Smooth muscle cell (in vitro differentiated cells): ENCODE data around the gene ATP1B3. TPM values are rescaled to one million over a fixed set of nuclear protein-coding genes. Genes with fewer than 3 reads are reported as not detected.
"Not testable (repeated sequence)": the region's sequence is repeated elsewhere in the genome, so short reads cannot be mapped to it uniquely, and the experiment has no call there.

Experiments
- DNase-seq: peaks from one replicate; lab custom pipeline; 2025; ENCODE audit not compliant: unreplicated experiment; lab: John Stamatoyannopoulos, UW
- H2AFZ ChIP-seq: fragments of 200-600 bp; sonication (generic); 2 replicates; pipeline ENCODE4 v1.6.0; 2016; ENCODE audit warnings: antibody characterized with exemption, low read depth, mild to moderate bottlenecking
- H3F3A ChIP-seq: fragments of 200-600 bp; sonication (generic); 2 replicates; pipeline ENCODE4 v1.6.0; 2017; ENCODE audit warnings: antibody characterized with exemption, low read depth
- H3K27ac ChIP-seq: fragments of 200-600 bp; sonication (generic); 2 replicates; pipeline ENCODE4 v1.5.1; 2016; ENCODE audit warnings: low read depth, mild to moderate bottlenecking
- H3K27me3 ChIP-seq: fragments of 200-600 bp; sonication (generic); 2 replicates; pipeline ENCODE4 v1.6.1; 2016; ENCODE audit warnings: low read depth, mild to moderate bottlenecking
- H3K36me3 ChIP-seq: fragments of 200-600 bp; sonication (generic); 2 replicates; pipeline ENCODE4 v1.5.1; 2016; ENCODE audit warnings: low read depth
- H3K4me1 ChIP-seq: fragments of 200-600 bp; sonication (generic); 2 replicates; pipeline ENCODE4 v1.5.1; 2016; ENCODE audit warnings: low read depth
- H3K4me2 ChIP-seq: fragments of 200-600 bp; sonication (generic); 2 replicates; pipeline ENCODE4 v1.6.0; 2016; ENCODE audit warnings: mild to moderate bottlenecking
- H3K4me3 ChIP-seq: fragments of 200-600 bp; sonication (generic); 2 replicates; pipeline ENCODE4 v1.5.1; 2016; ENCODE audit warnings: mild to moderate bottlenecking
- H3K79me2 ChIP-seq: fragments of 200-600 bp; sonication (generic); 2 replicates; pipeline ENCODE4 v1.6.0; 2016; ENCODE audit warnings: low read depth, mild to moderate bottlenecking
- H3K9ac ChIP-seq: fragments of 200-600 bp; sonication (generic); 2 replicates; pipeline ENCODE4 v1.6.0; 2016; ENCODE audit warnings: low read depth
- H3K9me3 ChIP-seq: fragments of 200-600 bp; sonication (generic); replicated peaks from 2 replicates; pipeline ENCODE4 v1.5.1; 2016; ENCODE audit warnings: low read depth
- H4K20me1 ChIP-seq: fragments of 200-600 bp; sonication (generic); 2 replicates; pipeline ENCODE4 v1.6.0; 2016; ENCODE audit warnings: low read depth
- WGBS: methylation state at CpG from one replicate; pipeline ENCODE4 v1.1.7; 2016; ENCODE audit warnings: low lambda C conversion rate; 5-methylcytosine and 5-hydroxymethylcytosine counted together
- polyA plus RNA-seq: library from polyadenylated mRNA; unstranded; fragments of >200 nt; fragmentation: Nextera tagmentation; extraction: Ambion mirVana; gene quantifications from 2 replicates; pipeline ENCODE4 v1.2.1, GENCODE V29; 2016
- small RNA-seq: library from RNA; depleted of rRNA; stranded (forward); fragments of <200 nt; gene quantifications from one replicate; pipeline ENCODE3, GENCODE V24; 2014
- total RNA-seq: library from RNA; depleted of rRNA; stranded (reverse); fragments of >200 nt; gene quantifications from 2 replicates; pipeline ENCODE4 v1.2.3, GENCODE V29; 2014
- TF ChIP-seq, protein P1 (sequence below): fragments of 200-600 bp; sonication (generic); IDR thresholded peaks from 2 replicates; pipeline ENCODE4 v1.5.1; 2017; ENCODE audit warnings: borderline replicate concordance, mild to moderate bottlenecking, antibody characterized with exemption; ENCODE audit not compliant: insufficient read depth, poor library complexity, severe bottlenecking

Gene ATP1B3
- total and polyA plus RNA-seq, 2 experiments from 2014 or later = 89.2 to 250 TPM

GRCh38 chr3:141972399-141972798 is 96.0 kb downstream of the ATP1B3 start:
- no peak overlapping the region for H3K4me3 ChIP-seq
- no peak overlapping the region for H3K9ac ChIP-seq
- no peaks in the 10 kb centered on the region for H3F3A ChIP-seq
- no peaks in the 10 kb centered on the region for H3K27me3 ChIP-seq
- TF ChIP-seq, protein P1, sequence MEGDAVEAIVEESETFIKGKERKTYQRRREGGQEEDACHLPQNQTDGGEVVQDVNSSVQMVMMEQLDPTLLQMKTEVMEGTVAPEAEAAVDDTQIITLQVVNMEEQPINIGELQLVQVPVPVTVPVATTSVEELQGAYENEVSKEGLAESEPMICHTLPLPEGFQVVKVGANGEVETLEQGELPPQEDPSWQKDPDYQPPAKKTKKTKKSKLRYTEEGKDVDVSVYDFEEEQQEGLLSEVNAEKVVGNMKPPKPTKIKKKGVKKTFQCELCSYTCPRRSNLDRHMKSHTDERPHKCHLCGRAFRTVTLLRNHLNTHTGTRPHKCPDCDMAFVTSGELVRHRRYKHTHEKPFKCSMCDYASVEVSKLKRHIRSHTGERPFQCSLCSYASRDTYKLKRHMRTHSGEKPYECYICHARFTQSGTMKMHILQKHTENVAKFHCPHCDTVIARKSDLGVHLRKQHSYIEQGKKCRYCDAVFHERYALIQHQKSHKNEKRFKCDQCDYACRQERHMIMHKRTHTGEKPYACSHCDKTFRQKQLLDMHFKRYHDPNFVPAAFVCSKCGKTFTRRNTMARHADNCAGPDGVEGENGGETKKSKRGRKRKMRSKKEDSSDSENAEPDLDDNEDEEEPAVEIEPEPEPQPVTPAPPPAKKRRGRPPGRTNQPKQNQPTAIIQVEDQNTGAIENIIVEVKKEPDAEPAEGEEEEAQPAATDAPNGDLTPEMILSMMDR = no peak
- H3K4me1 ChIP-seq = no peaks in the 10 kb centered on the region
- no peaks in the 10 kb centered on the region for H3K9me3 ChIP-seq
- H3K4me2 ChIP-seq = no peak overlapping the region
- no peaks in the 10 kb centered on the region for H4K20me1 ChIP-seq
- WGBS = 42% methylated on average over 2 of the region's 2 CpGs
- no peak overlapping the region for H2AFZ ChIP-seq
- no peak overlapping the region for H3K27ac ChIP-seq
- no peaks in the 10 kb centered on the region for H3K36me3 ChIP-seq
- no peaks in the 10 kb centered on the region for H3K79me2 ChIP-seq
- DNase-seq = no peak

DNA sequence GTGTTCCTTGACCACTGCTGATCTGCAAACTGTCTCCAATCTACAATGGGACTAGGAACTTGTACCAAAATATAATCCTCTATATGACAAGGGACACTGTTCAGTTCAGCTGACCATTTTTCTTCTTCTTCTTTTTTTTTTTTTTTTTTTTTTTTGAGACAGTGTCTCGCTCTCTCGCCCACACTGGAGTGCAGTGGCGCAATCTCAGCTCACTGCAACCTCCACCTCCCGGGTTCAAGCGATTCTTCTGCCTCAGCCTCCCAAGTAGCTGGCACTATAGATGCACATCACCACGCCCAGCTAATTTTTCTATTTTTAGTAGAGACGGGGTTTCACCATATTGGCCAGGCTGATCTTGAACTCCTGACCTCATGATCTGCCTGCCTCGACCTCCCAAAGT is 98.3 kb downstream of the ATP1B3 start:
- not testable (repeated sequence) for H3K4me1 ChIP-seq, H3K79me2 ChIP-seq, H3K9ac ChIP-seq, H3K36me3 ChIP-seq, H3F3A ChIP-seq, DNase-seq, H3K9me3 ChIP-seq, H3K27ac ChIP-seq, H3K4me2 ChIP-seq, H3K4me3 ChIP-seq, H2AFZ ChIP-seq, H3K27me3 ChIP-seq, H4K20me1 ChIP-seq
- WGBS = 94% methylated on average over 8 of the region's 8 CpGs

Small RNA genes lying within 50 kb of the gene (small RNA-seq; reads per million reads assigned to genes)
- gene HMGN2P25 (not detected), gene RNU6-509P (not detected)

Other genes with a start within 250 kb of the ATP1B3 start
- gene RNF7, start 138.3 kb upstream of the ATP1B3 start, total RNA-seq = 127 and 130 TPM in 2 replicates
- gene RNF7, start 138.3 kb upstream of the ATP1B3 start, polyA plus RNA-seq = 229 and 233 TPM in 2 replicates
- not detected in 2 replicates for gene GRK7, start 113.2 kb upstream of the ATP1B3 start, total RNA-seq
- gene GRK7, start 113.2 kb upstream of the ATP1B3 start, polyA plus RNA-seq = not detected in 2 replicates